HG03469 (cell line): ENCODE results near the gene ALCAM.
"Not testable (repeated sequence)": the region's sequence is repeated elsewhere in the genome, so short reads cannot be mapped to it uniquely, and the experiment has no call there.

ENCODE experiments used
- ATAC-seq: cut with Tn5 transposase; IDR thresholded peaks from one replicate; pipeline ENCODE4 v1.9.1; 2021; ENCODE audit warnings: mild to moderate bottlenecking, moderate library complexity, moderate number of reproducible peaks; ENCODE audit not compliant: unreplicated experiment

Gene ALCAM

DNA sequence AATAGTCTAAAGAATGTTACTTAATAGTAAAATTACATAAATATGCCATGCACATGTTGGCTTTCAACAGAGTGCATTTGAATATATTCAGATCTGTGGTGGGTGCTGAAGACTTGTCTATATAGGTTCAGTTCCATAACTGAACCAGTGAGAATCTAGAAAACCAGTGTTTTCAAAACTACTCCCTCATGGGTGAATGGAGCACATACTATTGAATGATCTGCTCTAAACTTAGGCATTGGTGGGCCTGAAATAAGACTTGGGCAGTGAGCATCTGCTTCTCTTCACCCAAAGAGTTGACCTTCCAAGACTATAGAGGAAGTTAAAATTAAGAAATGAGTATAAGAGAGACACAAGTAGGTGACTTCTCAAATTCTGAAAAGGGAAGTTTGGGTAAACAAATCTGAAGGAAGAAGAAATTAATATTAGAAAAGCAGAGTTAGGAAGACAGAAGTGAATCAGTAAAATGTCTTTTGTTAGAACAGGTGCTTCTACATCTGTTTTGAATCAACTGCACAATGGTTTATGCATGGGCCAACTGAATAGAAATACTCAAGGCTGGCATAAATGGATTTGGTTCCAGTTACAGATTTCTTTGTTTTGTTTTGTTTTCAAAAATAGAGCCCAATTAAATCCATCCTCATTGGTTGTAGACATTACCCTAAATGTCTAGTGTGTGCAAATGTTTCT lies 19.3 kb downstream of the ALCAM start:
- ATAC-seq = peak; percentile 85

DNA sequence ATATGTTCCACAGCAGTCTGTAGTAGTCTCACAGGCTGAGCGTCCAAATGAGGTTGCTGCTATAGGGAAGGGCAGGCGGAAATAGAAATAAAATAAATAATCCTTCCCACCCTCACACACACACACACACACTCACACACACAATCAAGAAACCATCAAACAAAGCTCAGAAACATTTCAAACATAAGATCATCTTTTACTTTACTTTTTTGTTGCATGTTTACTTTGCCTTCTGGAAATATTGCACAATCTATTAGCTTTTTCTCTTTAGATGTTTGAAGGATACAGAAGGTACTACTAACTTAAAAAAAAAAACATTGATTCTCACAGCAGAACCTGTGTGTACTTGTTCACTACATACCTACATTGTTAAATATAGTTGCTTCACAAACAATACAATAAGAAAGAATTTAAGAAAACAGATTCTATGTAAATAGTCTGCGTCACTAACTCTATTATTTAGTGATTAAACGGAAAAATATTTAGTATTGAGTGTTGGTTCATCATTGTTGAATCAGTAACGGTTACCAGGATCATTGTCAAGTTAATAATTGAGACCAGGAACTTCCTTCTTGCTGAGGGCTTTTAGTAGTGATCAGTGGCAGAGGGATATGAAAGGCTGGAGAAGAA lies 20.5 kb downstream of the ALCAM start:
- ATAC-seq = no peak

DNA sequence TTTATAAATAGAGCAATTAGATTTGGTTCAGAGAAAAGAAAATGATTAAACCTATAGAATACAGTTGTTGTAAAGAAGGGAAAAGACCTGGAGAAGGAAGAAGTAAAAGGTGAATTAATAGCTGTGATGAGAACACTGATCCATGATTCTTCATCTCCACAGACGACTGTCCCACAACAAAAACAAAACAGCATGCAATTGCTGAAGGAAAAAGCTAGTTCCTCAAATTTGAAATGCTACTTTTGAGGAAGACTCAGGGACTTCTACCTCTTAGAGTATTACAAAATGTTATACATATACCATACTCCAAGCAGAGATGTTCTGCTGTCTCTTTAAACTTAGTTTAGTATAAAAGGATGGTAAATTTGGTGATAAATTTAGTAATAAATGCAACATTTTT lies 21.5 kb downstream of the ALCAM start:
- no peak for ATAC-seq

DNA sequence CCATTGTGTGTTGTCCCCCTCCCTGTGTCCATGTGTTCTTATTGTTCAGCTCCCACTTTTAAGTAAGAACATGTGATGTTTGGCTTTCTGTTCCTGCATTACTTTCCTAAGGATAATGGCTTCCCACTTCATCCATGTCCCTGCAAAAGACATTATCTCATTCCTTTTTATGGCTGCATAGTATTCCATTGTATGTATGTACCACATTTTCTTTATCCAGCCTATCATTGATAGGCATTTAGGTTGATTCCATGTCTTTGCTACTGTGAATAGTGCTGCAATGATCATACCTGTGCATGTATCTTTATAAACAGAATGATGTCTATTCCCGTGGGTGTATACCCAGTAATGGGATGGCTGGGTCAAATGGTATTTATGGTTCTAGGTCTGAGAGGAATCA lies 23.1 kb downstream of the ALCAM start:
- ATAC-seq = not testable (repeated sequence)

DNA sequence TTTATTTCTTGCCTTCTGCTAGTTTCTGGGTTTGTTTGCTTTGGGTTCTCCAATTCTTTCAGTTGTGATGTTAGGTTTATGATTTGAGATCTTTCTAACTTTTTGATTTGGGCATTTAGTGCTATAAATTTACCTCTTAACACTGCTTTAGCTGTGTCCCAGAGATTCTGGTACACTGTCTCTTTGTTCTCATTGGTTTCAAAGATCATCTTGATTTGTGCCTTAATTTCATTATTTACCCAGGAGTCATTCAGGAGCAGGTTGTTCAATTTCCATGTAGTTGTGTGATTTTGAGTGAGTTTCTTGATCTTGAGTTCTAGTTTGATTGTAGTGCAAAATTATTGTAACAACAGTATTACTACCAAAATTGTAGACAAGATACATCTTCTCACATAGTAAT lies 25.9 kb downstream of the ALCAM start:
- not testable (repeated sequence) for ATAC-seq

DNA sequence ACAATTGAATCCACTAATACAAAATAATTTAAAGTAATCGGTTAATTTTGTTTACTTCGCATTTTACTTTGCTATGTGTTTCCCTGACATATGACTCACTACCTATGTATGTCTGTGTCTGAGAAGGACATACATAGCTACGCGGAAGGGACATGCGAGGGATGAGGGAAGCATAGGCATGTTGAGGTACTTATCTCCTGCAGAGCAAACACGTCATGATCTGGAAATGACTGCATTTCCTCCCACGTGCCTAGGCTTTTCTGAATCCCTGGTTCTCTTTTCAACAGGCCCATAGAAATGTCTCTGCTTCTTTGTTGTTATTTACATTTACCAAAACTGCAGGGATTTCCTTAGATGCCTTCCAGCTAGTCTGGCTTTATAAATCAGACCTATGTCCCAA lies 27.5 kb downstream of the ALCAM start:
- no peak for ATAC-seq

DNA sequence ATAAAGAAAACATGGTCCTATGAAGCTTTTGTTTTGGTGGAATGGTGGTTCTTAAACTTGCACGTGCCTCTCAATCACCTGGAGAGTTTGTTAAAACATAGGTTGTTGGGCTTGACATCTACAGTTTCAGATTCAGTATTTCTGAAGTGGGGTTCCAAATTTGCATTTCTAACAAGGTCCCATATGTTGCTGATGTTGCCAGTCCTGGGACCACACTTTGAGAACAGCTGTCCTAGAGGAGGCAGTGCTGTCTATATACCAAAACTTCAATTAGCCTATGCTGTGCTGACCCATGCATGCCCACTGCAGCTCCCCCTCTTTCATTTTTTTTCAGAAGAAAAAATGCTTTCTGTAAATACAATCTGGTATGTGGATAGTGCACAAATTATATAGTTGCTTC lies 31.3 kb downstream of the ALCAM start:
- no peak for ATAC-seq

DNA sequence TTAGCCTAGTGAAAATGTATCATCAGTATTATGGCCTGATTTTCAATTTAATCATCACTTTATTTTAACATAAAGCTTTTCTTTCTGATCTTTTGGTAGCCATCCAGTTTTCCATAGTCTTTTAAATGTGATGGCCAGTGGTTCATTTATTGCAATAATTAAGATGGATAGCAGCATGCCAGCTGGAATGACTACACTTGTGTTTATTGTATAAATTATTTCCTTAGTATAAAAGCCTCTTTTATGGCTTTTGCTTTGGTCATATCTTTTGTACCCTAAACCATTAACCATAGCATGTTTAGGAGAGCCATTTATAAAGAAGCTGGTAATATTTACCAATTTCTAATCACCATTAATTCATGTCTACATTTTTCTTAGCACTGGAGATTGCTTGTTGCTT lies 31.7 kb downstream of the ALCAM start:
- ATAC-seq = no peak

DNA sequence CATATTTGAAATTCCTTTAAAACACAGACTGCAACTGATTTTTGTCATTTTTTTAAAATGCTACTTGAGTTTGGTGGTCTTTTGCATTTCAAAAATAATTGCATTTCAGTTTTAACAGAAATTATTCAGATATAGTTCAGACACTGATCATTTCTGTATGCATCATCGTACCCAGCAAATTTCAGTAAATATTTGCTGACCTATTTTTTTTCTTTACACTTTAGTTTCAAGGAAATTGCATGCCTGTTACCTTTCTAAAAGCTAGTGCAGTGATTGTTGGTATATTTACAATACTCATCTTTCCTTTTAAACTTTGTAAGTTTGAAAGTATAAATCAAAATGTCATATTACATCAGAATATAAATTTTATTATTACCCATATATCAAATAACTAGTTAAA lies 32.4 kb downstream of the ALCAM start:
- ATAC-seq = no peak

DNA sequence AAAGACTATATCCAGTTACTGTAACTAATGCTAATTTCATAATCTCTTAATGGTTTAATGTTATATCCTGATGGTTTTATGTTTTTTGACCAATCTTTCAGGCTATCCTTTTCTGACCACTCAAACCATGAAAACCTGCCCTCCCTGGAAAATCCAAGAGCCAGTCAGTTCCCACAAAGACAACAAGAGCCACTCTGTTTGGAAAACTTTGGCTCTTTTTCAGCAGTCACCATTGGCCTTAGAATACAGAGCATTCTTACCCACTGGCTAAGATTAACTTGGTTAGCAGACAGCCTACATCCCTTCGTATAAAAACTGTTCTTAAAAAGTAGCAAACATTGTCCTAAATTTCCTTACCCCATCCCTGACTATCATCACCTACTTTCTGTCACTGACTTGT lies 32.9 kb downstream of the ALCAM start:
- ATAC-seq = no peak

DNA sequence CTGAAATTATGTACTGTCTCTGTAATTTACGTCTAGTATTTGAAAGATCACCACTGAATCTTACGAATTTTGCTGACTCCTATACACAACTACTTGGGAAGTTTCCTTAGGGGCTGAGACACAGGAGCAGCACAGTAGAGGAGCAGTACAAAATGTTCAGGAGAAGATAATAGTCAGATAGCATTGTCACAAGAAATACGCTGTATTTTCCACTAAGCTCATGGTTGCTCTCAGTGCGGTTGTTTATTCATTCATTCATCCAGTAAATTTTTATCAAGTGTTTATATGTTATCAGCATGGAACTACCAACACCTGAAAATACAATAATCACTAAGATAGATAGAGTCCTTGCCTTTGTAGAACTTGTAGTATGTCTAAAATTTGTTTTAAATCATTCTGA lies 34.5 kb downstream of the ALCAM start:
- ATAC-seq = no peak

DNA sequence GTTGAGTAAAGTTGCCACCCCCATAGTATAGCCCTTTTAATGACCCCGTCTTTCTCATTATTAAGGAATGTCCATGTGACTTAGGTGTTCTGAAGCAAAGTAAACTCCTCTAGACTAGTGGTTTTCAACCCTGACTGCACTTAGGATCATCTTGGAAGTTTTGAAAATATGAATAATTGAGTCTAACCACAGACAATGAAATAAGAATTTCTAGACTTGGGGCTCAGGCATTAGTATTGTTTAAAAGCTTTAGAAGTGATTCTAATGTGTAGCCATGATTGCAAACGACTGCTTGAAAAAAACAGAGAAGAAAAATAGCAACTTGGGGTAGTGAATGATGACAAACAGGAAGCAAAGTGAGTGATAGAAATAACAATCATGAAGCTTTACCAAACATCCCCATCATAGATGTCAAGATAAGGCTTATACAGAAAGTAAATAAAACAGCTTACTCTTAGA lies 35.0 kb downstream of the ALCAM start:
- no peak for ATAC-seq

DNA sequence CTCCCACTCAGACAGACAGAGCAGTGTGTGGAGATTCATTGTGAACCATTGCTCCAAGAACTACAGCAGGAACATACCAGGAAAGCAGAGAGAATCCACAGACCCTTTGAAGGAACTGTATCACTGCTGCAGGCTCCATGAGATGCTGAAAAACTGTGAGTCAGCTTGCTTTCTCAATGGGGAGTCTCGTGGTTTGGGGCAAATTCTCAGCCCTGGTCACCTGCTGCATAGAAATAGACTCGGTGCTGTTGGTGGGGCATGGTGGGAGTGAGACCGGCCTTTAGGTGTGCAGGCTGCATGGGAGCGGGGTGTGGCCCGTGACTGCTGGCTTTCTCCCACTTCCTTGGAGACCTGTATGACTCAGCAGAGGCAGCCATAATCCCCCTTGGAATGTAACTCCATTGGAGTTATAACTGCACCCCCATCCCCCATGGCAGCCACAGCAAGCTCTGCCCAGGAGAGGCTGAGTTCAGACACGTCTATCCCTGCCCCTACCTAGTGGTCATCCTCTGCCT lies 35.6 kb downstream of the ALCAM start:
- ATAC-seq = no peak

DNA sequence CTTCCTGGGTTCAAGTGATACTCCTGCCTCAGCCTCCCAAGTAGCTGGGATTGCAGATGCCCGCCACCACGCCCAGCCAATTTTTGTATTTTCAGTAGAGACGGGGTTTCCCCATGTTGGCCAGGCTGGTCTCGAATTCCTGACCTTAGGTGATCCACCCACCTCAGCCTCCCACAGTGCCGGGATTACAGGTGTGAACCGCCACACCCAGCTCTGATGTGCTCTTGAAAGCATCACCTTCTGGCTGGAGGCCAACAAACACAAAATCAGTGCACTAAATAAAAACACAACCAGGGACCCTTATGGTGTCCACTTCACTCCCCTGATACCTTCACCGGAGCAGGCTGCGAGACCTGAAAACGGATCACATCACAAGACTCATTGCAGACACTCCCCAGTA lies 36.3 kb downstream of the ALCAM start:
- not testable (repeated sequence) for ATAC-seq

DNA sequence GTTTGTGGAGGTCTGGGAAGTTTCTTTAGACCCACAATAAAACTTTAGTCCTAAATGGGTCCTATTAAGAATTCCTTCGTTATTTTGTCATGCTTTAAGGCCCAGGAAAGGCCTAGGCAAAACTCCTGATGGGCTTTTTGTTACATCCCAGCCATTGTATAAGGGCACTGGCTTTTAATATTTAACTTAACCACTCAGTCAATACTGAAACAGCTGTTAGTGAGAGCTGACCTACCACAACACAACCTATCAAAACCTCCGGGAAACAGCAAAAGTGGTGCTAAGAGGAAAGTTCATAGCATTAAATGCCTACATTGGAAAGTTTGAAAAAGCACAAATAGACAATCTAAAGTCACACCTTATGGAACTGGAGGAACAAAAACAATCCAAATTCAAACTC lies 39.6 kb downstream of the ALCAM start:
- ATAC-seq = no peak

DNA sequence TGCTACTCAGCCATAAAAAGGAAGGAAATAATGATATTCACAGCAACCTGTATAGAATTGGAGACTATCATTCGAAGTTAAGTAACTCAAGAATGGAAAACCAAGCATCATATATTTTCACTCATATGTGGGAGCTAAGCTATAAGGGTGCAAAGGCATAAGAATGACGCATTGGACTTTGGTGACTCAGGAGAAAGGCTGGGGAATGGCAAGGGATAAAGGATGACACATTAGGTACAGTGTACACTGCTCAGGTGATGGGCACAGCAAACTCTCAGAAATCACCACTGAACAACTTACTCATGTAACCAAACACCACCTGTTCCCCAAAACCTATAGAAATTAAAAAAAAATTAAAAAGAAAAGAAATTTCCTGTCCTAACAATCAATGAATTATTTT lies 42.7 kb downstream of the ALCAM start:
- ATAC-seq = no peak

DNA sequence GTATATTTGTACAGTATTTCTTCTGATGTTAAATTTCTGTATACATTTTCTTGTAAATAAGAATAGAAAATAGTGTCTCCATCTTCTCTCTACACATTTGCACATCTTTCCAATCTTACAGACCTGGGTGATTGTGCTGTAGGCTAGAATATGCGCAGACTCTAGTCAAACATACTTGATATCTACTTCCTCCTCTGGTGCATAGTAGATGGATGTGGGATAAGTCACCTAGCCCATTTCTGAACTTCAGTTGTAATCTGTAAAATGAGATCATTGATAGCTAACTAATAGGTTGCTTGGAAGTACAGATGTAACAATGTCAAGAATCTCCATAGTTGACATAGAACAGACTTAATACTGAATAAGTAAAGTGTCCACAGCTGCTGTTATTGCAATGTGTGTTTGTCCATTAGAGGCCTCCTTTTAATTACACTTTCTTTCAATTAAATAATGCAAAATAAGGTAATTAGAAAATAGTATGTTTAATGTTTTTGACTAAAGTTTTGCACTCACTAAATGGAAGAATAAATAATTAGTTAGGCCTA lies 46.7 kb downstream of the ALCAM start:
- ATAC-seq = no peak

DNA sequence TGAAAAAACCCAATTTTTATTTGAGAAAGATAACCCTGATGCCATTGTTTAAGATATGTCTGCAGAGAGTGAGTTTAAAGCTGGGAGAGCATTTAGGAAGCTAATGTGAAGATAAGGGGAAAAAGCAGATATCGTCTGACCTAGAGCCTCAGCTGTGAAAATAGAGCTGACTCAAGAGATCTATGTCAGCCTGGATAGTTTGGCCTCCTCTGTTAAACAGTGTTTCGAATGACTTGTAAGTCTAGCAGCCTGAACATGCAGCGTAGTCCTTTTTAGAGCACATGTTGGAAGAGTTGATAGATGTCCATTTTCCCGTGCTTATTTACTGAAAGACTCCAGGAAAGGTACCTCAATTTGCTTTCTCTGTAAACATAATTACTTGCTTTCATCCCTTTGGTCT lies 48.1 kb downstream of the ALCAM start:
- no peak for ATAC-seq

DNA sequence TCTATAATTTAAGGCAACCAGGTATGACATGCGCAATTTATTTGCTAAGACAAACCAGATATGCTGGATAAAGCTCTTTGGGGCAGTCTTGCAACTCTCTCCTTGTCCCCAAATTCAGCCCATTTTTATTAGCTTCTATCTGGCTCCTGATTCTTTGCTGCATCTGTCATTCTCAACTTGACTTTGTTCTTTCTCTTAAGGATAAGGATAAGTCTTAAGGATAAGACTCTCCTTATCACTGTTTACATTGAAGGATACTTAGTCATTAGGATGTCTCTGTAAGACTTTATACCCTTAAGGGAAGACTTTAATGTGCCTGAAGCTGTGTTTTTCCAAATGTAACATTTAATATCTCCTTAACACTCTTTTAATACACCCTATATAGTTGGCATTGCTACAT lies 49.2 kb downstream of the ALCAM start:
- no peak for ATAC-seq

DNA sequence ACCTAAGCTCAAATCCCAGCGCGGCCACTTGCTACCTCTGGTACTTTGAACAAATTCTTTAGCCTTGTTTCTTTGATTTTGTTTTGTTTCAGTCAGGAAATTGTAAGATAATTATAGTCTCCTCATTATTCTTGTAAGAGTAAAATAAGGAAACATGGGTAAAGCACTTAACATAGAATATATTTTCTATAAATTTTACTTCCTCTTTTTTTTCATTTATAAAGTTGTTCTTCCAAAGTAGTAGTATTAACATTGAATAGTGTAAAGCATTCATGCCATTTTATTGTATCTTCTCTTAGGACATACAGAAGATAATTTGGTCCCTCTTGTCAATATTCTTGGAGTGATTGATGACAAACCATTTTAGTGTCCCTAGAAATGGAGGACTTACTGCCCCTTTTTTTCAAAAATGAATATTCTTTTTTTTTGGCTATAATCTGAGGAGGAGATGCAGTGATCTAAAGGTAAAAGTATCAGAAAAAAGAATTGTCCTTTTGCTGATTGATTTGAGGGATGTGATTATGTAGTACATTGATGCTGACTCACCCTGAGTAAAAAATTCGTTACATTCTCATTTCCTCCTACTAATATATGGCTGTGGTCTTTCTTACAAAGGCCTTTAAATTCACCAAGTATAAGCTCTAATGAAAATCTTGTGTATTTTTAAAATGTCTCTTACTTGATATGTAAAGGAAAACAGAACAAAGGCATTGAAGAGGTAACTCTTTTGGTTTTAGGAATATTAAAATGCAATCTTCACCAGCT lies 51.0 kb downstream of the ALCAM start:
- peak; percentile 38 for ATAC-seq

DNA sequence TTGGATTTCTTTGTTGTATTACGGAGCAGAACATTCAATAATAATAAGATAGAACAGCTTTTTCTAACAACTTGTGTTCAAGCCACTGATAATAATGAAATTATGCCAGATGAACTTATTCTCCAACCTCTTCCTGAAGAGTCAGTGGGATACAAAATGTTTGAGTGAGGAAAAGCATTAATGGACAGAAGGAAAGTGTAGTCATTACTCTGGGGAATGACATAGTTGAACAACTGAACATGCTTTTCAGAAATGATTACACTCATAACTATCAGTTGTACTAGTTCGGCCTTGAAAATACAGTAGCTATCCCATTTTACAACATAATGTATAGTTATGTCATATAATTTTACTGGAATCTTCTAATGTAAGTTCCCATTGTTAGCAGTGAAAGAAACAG lies 55.9 kb downstream of the ALCAM start:
- ATAC-seq = no peak

DNA sequence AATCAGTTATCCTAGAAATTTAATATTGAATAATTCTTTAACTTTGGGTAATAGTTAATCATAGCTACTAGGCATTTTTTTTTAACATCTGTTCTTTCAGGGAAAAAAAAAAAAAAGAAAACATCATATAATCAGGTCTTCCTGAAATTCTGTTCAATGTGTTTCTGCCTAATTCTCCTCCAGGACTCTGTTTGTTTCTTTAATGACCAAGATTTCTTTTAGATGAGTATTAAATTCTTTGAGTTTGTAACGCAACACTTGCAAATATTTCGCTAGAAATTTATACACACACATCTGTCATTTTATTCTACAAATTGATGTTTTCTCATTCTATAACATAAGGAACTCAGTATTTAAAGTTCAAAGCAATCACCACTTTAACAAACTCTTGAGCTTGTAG lies 56.7 kb downstream of the ALCAM start:
- ATAC-seq = no peak
